Measurements from ENCODE around the gene NSL1.
"Not testable (repeated sequence)": the region's sequence is repeated elsewhere in the genome, so short reads cannot be mapped to it uniquely, and the experiment has no call there.

The NSL1 gene

GRCh38 chr1:212759683-212760082 is 31.9 kb downstream of the NSL1 start:
- DNase-seq = no peak

GRCh38 chr1:212754680-212755079 is 36.9 kb downstream of the NSL1 start:
- DNase-seq = peak in 40 of 42 donors; percentile 12 to 84 (median 62)
- intact Hi-C loops (cut with DNase I) = loop anchor here (10.0 kb wide), 1 partner anchor 90 kb away; no protein-coding TSS in a partner anchor

More at GRCh38 chr1:212759683-212760082, 31.9 kb downstream of the NSL1 start:
- intact Hi-C loops (cut with DNase I) = loop anchor here (10.0 kb wide), 1 partner anchor 95 kb away; no protein-coding TSS in a partner anchor

- DNase-seq = no peak
- intact Hi-C loops (cut with DNase I) = loop anchor here (10.0 kb wide), 1 partner anchor 89 kb away; no protein-coding TSS in a partner anchor
These were observed 37.4 kb downstream of the NSL1 start for GRCh38 chr1:212754193-212754592.

- intact Hi-C loops (cut with DNase I) = loop anchor here (10.0 kb wide), 1 partner anchor 89 kb away; no protein-coding TSS in a partner anchor
- no peak for DNase-seq
These were observed 37.8 kb downstream of the NSL1 start for GRCh38 chr1:212753749-212754148.

- peak in 1 of 42 donors; percentile 8 for DNase-seq
These were observed 38.6 kb downstream of the NSL1 start for GRCh38 chr1:212752934-212753497.

GRCh38 chr1:212752252-212752933 is 39.2 kb downstream of the NSL1 start:
- intact Hi-C loops (cut with DNase I) = loop anchor here (10.0 kb wide), 1 partner anchor 88 kb away; no protein-coding TSS in a partner anchor

More at GRCh38 chr1:212752934-212753497, 38.6 kb downstream of the NSL1 start:
- intact Hi-C loops (cut with DNase I) = loop anchor here (10.0 kb wide), 1 partner anchor 88 kb away; no protein-coding TSS in a partner anchor

DNA sequence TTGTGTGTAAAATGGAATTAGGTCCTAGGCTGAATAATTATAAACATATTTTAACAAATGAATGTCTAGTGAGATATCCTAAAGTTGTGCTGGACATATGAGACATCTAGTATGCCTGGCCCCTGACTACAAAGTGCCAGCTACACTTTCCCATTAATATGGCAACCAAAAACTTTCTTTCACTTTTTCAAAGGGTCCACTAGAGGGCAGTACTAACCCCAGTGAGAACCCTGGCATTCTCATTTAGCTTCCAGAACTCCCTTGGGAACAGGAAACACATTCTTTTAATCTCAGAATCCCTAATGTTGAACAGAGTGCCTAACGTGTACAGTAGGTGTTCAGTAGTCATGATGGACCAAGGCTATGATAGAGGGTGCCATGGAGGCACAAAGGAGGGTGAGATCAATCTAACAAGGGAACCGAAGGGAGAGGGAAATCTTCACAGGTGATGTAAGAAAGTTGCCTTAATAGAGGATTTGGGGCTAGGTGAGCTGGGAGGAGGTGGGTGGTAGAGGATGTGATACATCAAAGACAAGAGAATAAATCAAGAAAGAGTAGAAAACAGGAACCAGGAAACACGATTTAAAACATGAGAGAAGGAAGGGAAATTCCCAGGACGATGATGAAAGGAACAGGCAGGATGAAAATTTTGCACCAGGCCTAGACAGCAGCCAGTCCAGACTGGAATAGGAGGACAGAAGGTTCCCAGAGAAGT is 41.6 kb downstream of the NSL1 start:
- DNase-seq = peak in 2 of 42 donors; percentile 49 to 52
- intact Hi-C loops (cut with DNase I) = loop anchor here (10.0 kb wide), 1 partner anchor 85 kb away; no protein-coding TSS in a partner anchor

More at GRCh38 chr1:212752252-212752933, 39.2 kb downstream of the NSL1 start:
- DNase-seq = no peak

- no peak for DNase-seq
- intact Hi-C loops (cut with DNase I) = no loop called here
These were observed 45.0 kb downstream of the NSL1 start for GRCh38 chr1:212746546-212746945.

DNA sequence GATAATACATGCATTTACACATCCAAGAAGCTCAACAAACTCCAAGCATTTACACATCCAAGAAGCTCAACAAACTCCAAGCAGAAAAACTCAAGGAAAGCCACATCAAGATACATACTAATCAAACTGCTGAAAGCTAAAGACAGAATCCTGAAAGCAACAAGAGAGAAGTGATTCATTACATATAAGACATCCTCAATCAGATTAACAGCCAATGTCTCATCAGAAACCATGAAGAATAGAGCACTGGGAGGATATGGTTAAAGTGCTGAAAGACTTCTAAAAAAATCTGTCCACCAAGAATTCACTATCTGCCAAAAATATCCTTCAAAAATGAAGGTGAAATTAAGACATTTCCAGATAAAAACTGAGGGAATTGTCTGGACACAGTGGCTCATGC is 46.3 kb downstream of the NSL1 start:
- DNase-seq = no peak
- intact Hi-C loops (cut with DNase I) = no loop called here

DNA sequence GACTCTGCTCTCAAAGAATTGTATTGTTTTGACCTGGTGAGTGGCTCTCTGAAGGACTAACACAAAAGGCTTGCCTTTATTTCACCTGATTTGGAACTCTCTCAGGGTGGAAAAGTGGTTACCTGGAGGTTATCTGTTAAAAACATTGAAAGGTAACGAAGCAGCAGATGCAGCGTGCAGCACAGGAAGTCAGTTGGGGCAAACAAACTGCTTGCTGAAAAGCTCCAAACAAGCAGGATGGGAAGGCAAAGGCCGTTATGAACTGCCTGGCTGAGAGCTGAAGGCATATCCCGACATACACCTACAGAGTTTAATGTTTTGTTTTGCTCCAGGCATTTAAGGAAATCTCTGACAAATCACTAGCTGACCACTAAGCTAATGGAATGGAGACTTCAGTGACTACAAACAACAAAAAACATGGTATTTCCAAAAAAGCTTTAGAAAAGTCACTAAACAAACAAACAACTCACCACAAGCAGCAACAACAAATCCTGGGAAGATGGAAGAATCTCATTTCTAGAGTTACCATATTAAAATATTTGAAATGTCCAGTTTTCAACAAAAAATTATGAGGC is 47.6 kb downstream of the NSL1 start:
- intact Hi-C loops (cut with DNase I) = no loop called here

DNA sequence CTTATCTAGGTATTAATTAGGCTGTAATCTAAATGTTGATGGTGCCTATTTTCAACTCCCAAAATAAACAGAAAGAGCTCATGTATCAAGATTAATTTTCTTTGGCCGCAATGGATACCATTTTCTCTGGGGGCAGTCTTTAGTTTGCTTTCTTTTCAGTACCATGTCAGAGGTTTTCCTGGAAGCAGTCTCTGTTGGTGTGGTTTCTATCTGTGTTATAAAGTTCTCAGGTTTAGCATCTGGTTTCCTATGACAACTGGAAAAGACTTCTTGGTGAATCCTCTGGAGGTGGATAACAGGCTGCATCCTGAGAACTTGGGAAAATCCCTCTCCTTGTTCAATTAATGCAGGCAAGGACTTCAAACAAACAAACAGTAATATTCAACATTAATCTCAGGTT is 53.2 kb downstream of the NSL1 start:
- DNase-seq = no peak
- intact Hi-C loops (cut with DNase I) = no loop called here

More for the DNA sequence above, 47.6 kb downstream of the NSL1 start:
- DNase-seq = no peak

GRCh38 chr1:212737559-212737958 is 54.0 kb downstream of the NSL1 start:
- intact Hi-C loops (cut with DNase I) = no loop called here
- DNase-seq = no peak

GRCh38 chr1:212733109-212733508 is 58.5 kb downstream of the NSL1 start:
- DNase-seq = no peak
- intact Hi-C loops (cut with DNase I) = no loop called here

DNA sequence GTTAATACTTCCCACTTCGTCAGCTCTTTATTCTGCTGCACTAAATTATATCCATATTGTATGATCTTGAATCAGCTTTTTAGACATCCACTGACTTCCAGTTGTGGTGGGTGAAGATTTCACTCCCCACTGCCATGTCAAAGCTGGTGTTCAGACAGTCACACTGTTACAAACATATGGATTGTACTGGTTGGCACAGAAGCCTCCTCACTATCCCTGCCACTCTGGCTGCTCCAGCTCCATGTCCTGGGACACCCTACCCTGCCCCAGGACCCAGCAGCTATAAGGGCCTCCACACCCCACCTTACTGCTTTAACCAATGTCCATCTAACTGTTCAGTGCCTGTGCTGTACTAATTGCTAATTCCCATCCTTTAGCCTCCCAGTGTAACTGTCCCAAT is 59.9 kb downstream of the NSL1 start:
- intact Hi-C loops (cut with DNase I) = no loop called here
- no peak for DNase-seq

- DNase-seq = no peak
- intact Hi-C loops (cut with DNase I) = no loop called here
These were observed 63.0 kb downstream of the NSL1 start for GRCh38 chr1:212728606-212729005.

- DNase-seq = no peak
- intact Hi-C loops (cut with DNase I) = no loop called here
These were observed 64.0 kb downstream of the NSL1 start for GRCh38 chr1:212727386-212728181.

GRCh38 chr1:212724679-212725078 is 66.9 kb downstream of the NSL1 start:
- DNase-seq; intact Hi-C loops (cut with DNase I): not testable (repeated sequence)

DNA sequence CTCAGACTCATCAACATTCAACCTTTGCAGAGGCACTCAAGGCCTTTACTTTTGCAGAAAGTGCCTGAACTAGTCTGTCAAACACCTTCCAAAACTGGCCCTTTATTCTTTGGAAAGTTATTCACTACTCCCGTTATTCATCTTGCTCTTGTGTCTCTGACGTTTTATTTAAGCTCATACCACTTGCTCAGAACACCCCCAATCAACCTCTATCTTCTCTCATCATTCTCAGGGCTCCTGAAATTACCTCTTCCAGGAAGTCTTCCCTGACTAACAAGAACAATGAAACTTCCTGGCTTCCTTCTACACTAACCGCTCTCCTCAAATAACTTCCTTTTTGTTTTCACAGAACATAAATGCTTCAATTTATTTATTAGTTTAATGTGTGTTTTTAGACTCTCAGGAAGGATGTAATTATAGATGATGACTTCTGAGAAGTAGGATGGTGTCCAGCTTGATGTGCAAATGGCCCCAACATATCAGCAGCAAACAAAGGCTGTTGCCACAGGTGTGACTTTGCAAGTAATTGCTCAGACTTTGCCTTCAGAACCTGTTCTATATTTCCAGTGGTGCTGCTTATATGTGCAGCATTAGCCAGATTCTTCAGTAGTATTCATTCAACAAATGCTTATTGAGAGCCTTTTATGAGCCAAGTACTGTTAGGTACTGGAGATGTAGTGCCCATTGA is 69.2 kb downstream of the NSL1 start:
- intact Hi-C loops (cut with DNase I) = no loop called here

More for the DNA sequence above, 69.2 kb downstream of the NSL1 start:
- DNase-seq = no peak
